Right forelimb (tissue), 1 donor: ENCODE results near the gene POU2F3.

Source experiments
- DNase-seq: peaks from one replicate; pipeline ENCODE4 v3.0.0-alpha.2; 2018

POU2F3 gene

GRCh38 chr11:120210626-120211521 is 29.1 kb upstream of the POU2F3 start, which contains the start of gene OAF:
Gene OAF, plus strand, starts transcription at chr11:120211032. Its CDS starts 248 bp downstream, at chr11:120211280.
- DNase-seq: peak; percentile 93

- no peak for DNase-seq
Observed at GRCh38 chr11:120211522-120212258, 28.2 kb upstream of the POU2F3 start.

- DNase-seq: no peak
Observed at GRCh38 chr11:120212259-120212878, 27.6 kb upstream of the POU2F3 start.

- no peak for DNase-seq
Observed at GRCh38 chr11:120212926-120213325, 27.0 kb upstream of the POU2F3 start.

GRCh38 chr11:120214581-120214980 is 25.4 kb upstream of the POU2F3 start:
- DNase-seq: no peak

GRCh38 chr11:120215634-120216033 is 24.3 kb upstream of the POU2F3 start:
- DNase-seq: no peak

- no peak for DNase-seq
Observed at GRCh38 chr11:120216426-120217102, 23.4 kb upstream of the POU2F3 start.

GRCh38 chr11:120217526-120217925 is 22.4 kb upstream of the POU2F3 start:
- DNase-seq: no peak

- DNase-seq: no peak
Observed at GRCh38 chr11:120217941-120218694, 21.8 kb upstream of the POU2F3 start.

- no peak for DNase-seq
Observed at GRCh38 chr11:120218695-120219033, 21.3 kb upstream of the POU2F3 start.

- DNase-seq: no peak
Observed at GRCh38 chr11:120219232-120219937, 20.6 kb upstream of the POU2F3 start.

GRCh38 chr11:120219938-120220746 is 19.8 kb upstream of the POU2F3 start:
- no peak for DNase-seq

- no peak for DNase-seq
Observed at GRCh38 chr11:120220747-120221037, 19.2 kb upstream of the POU2F3 start.

GRCh38 chr11:120221115-120221752 is 18.7 kb upstream of the POU2F3 start:
- no peak for DNase-seq

GRCh38 chr11:120222916-120223315 is 17.0 kb upstream of the POU2F3 start:
- DNase-seq: no peak

GRCh38 chr11:120223793-120224192 is 16.1 kb upstream of the POU2F3 start:
- DNase-seq: no peak

- no peak for DNase-seq
Observed at GRCh38 chr11:120224361-120224760, 15.6 kb upstream of the POU2F3 start.

GRCh38 chr11:120224972-120225909 is 14.7 kb upstream of the POU2F3 start:
- no peak for DNase-seq

- DNase-seq: no peak
Observed at GRCh38 chr11:120226242-120226641, 13.7 kb upstream of the POU2F3 start.
